ENCODE measurements around the gene TTC34.

TTC34 gene

DNA sequence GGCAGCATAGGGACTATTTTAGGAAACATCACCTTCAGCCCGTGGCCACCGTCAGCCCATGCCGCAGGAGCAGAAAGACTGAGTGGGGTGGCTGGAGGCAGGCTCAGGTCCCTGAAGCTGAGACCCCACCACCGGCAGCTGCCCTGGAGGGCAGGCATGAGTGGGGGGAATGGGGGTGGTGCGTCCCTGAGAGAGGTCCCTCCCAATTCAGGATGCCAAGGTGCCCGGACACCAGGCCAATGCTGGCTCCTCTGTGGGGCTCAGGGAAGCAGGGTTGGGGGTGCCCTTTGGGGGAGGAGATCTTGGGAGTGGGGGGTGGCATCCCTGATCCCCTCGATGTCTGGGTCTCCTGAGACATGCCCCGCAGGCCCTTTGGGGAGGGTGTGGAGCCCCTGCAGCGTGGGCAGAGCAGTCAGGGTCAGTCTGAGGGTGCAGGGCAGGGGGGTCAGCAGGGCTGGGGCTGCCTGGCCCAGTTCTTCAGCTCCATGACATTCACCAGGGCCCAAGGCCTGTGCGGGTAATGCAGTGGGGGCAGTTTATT is 998 bp upstream of the TTC34 start:
- no peaks in the 10 kb centered on the region for H3K36me3 ChIP-seq (replicated peaks in 1 of 2; ENCODE audit: control insufficient read depth in 2 of 2, insufficient read depth in 2 of 2, low read length in 2 of 2)
- H3K79me1 ChIP-seq (ENCODE audit: low read depth, low read length) = no peaks in the 10 kb centered on the region
- H3K9ac ChIP-seq (ENCODE audit: low read depth, low read length, poor library complexity) = no peak overlapping the region
- H3K27me3 ChIP-seq (ENCODE audit: control insufficient read depth in 3 of 3, insufficient read depth in 3 of 3, low read depth in 1 of 3, low read length in 3 of 3) = peaks cover 0 to 52% (median 0%) of the 10 kb centered on the region in 3 experiments
- H2BK12ac ChIP-seq (ENCODE audit: low read length) = peak overlapping the region; percentile 63
- H3K4me2 ChIP-seq (ENCODE audit: insufficient read depth, low read length, poor library complexity, severe bottlenecking) = no peak overlapping the region
- H2BK120ac ChIP-seq (ENCODE audit: low read depth, low read length) = no peak overlapping the region
- H4K8ac ChIP-seq (ENCODE audit: low read depth, low read length) = peak overlapping the region; percentile 43
- H3K14ac ChIP-seq (ENCODE audit: low read length) = peak overlapping the region; percentile 82
- H2BK5ac ChIP-seq (ENCODE audit: low read length) = no peak overlapping the region
- H3K4me1 ChIP-seq (ENCODE audit: control insufficient read depth in 2 of 2, insufficient read depth in 1 of 2, low read depth in 1 of 2, low read length in 2 of 2) = peaks cover 0 to 4% of the 10 kb centered on the region in 2 donors
- H2AK5ac ChIP-seq (ENCODE audit: low read depth, low read length) = peak overlapping the region; percentile 94
- H3K4ac ChIP-seq (ENCODE audit: low read length) = no peak overlapping the region
- H3K18ac ChIP-seq (ENCODE audit: low read length) = no peak overlapping the region
- H2BK15ac ChIP-seq (ENCODE audit: low read length) = peak overlapping the region; percentile 92
- no peaks in the 10 kb centered on the region for H3K9me3 ChIP-seq (replicated peaks in 1 of 2; ENCODE audit: control insufficient read depth in 2 of 2, insufficient read depth in 1 of 2, low read depth in 1 of 2, low read length in 2 of 2)
- no peak overlapping the region for H3K27ac ChIP-seq (replicated peaks; ENCODE audit: low read length)
- H3K4me3 ChIP-seq (ENCODE audit: low read length in 2 of 2) = peak overlapping the region in 1 of 2 donors; percentile 53
- WGBS, 2 donors (ENCODE audit: extremely low coverage in 2 of 2, insufficient read length in 2 of 2, insufficient replicate concordance in 1 of 2) = no CpG with 5 or more reads among the region's 10 CpGs
- no peak overlapping the region for H2AFZ ChIP-seq (ENCODE audit: low read length)
- H4K91ac ChIP-seq (ENCODE audit: low read depth, low read length, poor library complexity) = no peak overlapping the region
- no peak for DNase-seq (ENCODE audit: low spot score)
- no peak overlapping the region for H3K23ac ChIP-seq (ENCODE audit: low read depth, low read length, poor library complexity)

GRCh38 chr1:2801046-2801445 is 447 bp downstream of the TTC34 start:
- DNase-seq (ENCODE audit: low spot score) = no peak
- Histone ChIP-seq H2BK15ac (ENCODE audit: low read length) (peak overlapping the region; percentile 81), H3K4me1 (ENCODE audit: control insufficient read depth in 2 of 2, insufficient read depth in 1 of 2, low read depth in 1 of 2, low read length in 2 of 2) (peaks cover 0 to 4% of the 10 kb centered on the region in 2 donors), H3K27ac (replicated peaks; ENCODE audit: low read length) (no peak overlapping the region), H3K14ac (ENCODE audit: low read length) (no peak overlapping the region), H2BK12ac (ENCODE audit: low read length) (no peak overlapping the region), H3K36me3 (replicated peaks in 1 of 2; ENCODE audit: control insufficient read depth in 2 of 2, insufficient read depth in 2 of 2, low read length in 2 of 2) (no peaks in the 10 kb centered on the region), H3K4me2 (ENCODE audit: insufficient read depth, low read length, poor library complexity, severe bottlenecking) (no peak overlapping the region), H3K79me1 (ENCODE audit: low read depth, low read length) (no peaks in the 10 kb centered on the region), H3K4me3 (ENCODE audit: low read length in 2 of 2) (no peak overlapping the region), H3K9ac (ENCODE audit: low read depth, low read length, poor library complexity) (peak overlapping the region; percentile 30), H4K8ac (ENCODE audit: low read depth, low read length) (no peak overlapping the region), H3K4ac (ENCODE audit: low read length) (no peak overlapping the region), H2BK5ac (ENCODE audit: low read length) (peak overlapping the region; percentile 24), H2BK120ac (ENCODE audit: low read depth, low read length) (peak overlapping the region; percentile 84), H3K23ac (ENCODE audit: low read depth, low read length, poor library complexity) (no peak overlapping the region), H3K27me3 (ENCODE audit: control insufficient read depth in 3 of 3, insufficient read depth in 3 of 3, low read depth in 1 of 3, low read length in 3 of 3) (peaks cover 0 to 38% (median 0%) of the 10 kb centered on the region in 3 experiments), H2AK5ac (ENCODE audit: low read depth, low read length) (peak overlapping the region; percentile 97), H3K9me3 (replicated peaks in 1 of 2; ENCODE audit: control insufficient read depth in 2 of 2, insufficient read depth in 1 of 2, low read depth in 1 of 2, low read length in 2 of 2) (no peaks in the 10 kb centered on the region), H2AFZ (ENCODE audit: low read length) (no peak overlapping the region), H3K18ac (ENCODE audit: low read length) (no peak overlapping the region), H4K91ac (ENCODE audit: low read depth, low read length, poor library complexity) (no peak overlapping the region)
- WGBS, 2 donors (ENCODE audit: extremely low coverage in 2 of 2, insufficient read length in 2 of 2, insufficient replicate concordance in 1 of 2) = no CpG with 5 or more reads among the region's 11 CpGs

DNA sequence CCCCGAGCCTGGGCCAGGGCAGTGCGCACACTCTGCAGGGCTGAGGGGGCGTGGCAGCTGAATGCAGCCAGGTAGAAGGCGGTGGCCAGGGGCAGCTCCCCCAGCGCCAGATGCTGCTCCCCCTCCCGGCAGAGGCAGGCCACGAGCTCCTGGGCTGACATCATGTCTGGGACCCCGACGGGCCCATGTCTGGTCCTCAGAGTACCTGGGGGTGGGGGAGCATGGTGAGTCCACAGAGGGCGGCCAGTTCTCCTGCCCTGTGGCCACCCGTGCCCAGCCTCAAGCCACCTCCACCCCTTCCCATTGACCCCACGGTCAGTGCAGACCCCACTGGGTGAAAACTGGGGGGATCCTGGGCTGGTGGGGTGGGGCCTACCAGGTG is 838 bp downstream of the TTC34 start:
- Histone ChIP-seq H3K36me3 (replicated peaks in 1 of 2; ENCODE audit: control insufficient read depth in 2 of 2, insufficient read depth in 2 of 2, low read length in 2 of 2) (no peaks in the 10 kb centered on the region), H3K79me1 (ENCODE audit: low read depth, low read length) (no peaks in the 10 kb centered on the region), H2BK120ac (ENCODE audit: low read depth, low read length) (peak overlapping the region; percentile 31), H4K8ac (ENCODE audit: low read depth, low read length) (no peak overlapping the region), H2BK12ac (ENCODE audit: low read length) (peak overlapping the region; percentile 73), H3K4me1 (ENCODE audit: control insufficient read depth in 2 of 2, insufficient read depth in 1 of 2, low read depth in 1 of 2, low read length in 2 of 2) (peaks cover 0 to 4% of the 10 kb centered on the region in 2 donors), H4K91ac (ENCODE audit: low read depth, low read length, poor library complexity) (no peak overlapping the region), H3K4me3 (ENCODE audit: low read length in 2 of 2) (no peak overlapping the region), H3K9ac (ENCODE audit: low read depth, low read length, poor library complexity) (peak overlapping the region; percentile 30), H3K18ac (ENCODE audit: low read length) (peak overlapping the region; percentile 64), H2AFZ (ENCODE audit: low read length) (no peak overlapping the region), H3K14ac (ENCODE audit: low read length) (no peak overlapping the region), H3K23ac (ENCODE audit: low read depth, low read length, poor library complexity) (peak overlapping the region; percentile 43), H3K4ac (ENCODE audit: low read length) (no peak overlapping the region), H3K9me3 (replicated peaks in 1 of 2; ENCODE audit: control insufficient read depth in 2 of 2, insufficient read depth in 1 of 2, low read depth in 1 of 2, low read length in 2 of 2) (no peaks in the 10 kb centered on the region), H2BK5ac (ENCODE audit: low read length) (peak overlapping the region; percentile 24), H3K27me3 (ENCODE audit: control insufficient read depth in 3 of 3, insufficient read depth in 3 of 3, low read depth in 1 of 3, low read length in 3 of 3) (peaks cover 0 to 34% (median 0%) of the 10 kb centered on the region in 3 experiments), H3K27ac (replicated peaks; ENCODE audit: low read length) (no peak overlapping the region), H2BK15ac (ENCODE audit: low read length) (peak overlapping the region; percentile 81), H2AK5ac (ENCODE audit: low read depth, low read length) (peak overlapping the region; percentile 97), H3K4me2 (ENCODE audit: insufficient read depth, low read length, poor library complexity, severe bottlenecking) (no peak overlapping the region)
- DNase-seq (ENCODE audit: low spot score) = no peak
- WGBS, 2 donors (ENCODE audit: extremely low coverage in 2 of 2, insufficient read length in 2 of 2, insufficient replicate concordance in 1 of 2) = no CpG with 5 or more reads among the region's 12 CpGs

- H3K9me3 ChIP-seq (replicated peaks in 1 of 2; ENCODE audit: control insufficient read depth in 2 of 2, insufficient read depth in 1 of 2, low read depth in 1 of 2, low read length in 2 of 2) = peaks cover 0 to 2% of the 10 kb centered on the region in 2 donors
- no peak overlapping the region for H3K27ac ChIP-seq (replicated peaks; ENCODE audit: low read length)
- H3K4ac ChIP-seq (ENCODE audit: low read length) = no peak overlapping the region
- H3K18ac ChIP-seq (ENCODE audit: low read length) = peak overlapping the region; percentile 64
- H2BK15ac ChIP-seq (ENCODE audit: low read length) = no peak overlapping the region
- no CpG with 5 or more reads among the region's 49 CpGs for WGBS, 2 donors (ENCODE audit: extremely low coverage in 2 of 2, insufficient read length in 2 of 2, insufficient replicate concordance in 1 of 2)
- H3K23ac ChIP-seq (ENCODE audit: low read depth, low read length, poor library complexity) = peak overlapping the region; percentile 43
- no peak for DNase-seq (ENCODE audit: low spot score)
- H2BK5ac ChIP-seq (ENCODE audit: low read length) = peak overlapping the region; percentile 24
- H2AFZ ChIP-seq (ENCODE audit: low read length) = no peak overlapping the region
- H3K79me1 ChIP-seq (ENCODE audit: low read depth, low read length) = no peaks in the 10 kb centered on the region
- peak overlapping the region; percentile 73 for H2BK12ac ChIP-seq (ENCODE audit: low read length)
- no peaks in the 10 kb centered on the region for H3K36me3 ChIP-seq (replicated peaks in 1 of 2; ENCODE audit: control insufficient read depth in 2 of 2, insufficient read depth in 2 of 2, low read length in 2 of 2)
- H2AK5ac ChIP-seq (ENCODE audit: low read depth, low read length) = peak overlapping the region; percentile 97
- H4K8ac ChIP-seq (ENCODE audit: low read depth, low read length) = peak overlapping the region; percentile 43
- H3K4me3 ChIP-seq (ENCODE audit: low read length in 2 of 2) = no peak overlapping the region
- peak overlapping the region; percentile 31 for H2BK120ac ChIP-seq (ENCODE audit: low read depth, low read length)
- H3K27me3 ChIP-seq (ENCODE audit: control insufficient read depth in 3 of 3, insufficient read depth in 3 of 3, low read depth in 1 of 3, low read length in 3 of 3) = peaks cover 0 to 30% (median 0%) of the 10 kb centered on the region in 3 experiments
- H3K4me2 ChIP-seq (ENCODE audit: insufficient read depth, low read length, poor library complexity, severe bottlenecking) = no peak overlapping the region
- H3K4me1 ChIP-seq (ENCODE audit: control insufficient read depth in 2 of 2, insufficient read depth in 1 of 2, low read depth in 1 of 2, low read length in 2 of 2) = peaks cover 0 to 2% of the 10 kb centered on the region in 2 donors
- H4K91ac ChIP-seq (ENCODE audit: low read depth, low read length, poor library complexity) = no peak overlapping the region
- H3K9ac ChIP-seq (ENCODE audit: low read depth, low read length, poor library complexity) = no peak overlapping the region
- H3K14ac ChIP-seq (ENCODE audit: low read length) = peak overlapping the region; percentile 71
Measured at GRCh38 chr1:2799811-2800663, 1.5 kb downstream of the TTC34 start.
